Vagina (tissue), 2 donors: ENCODE data around the gene NIPBL.

Source experiments
- POLR2A ChIP-seq, 2 donors: fragments of 450-650 bp; IDR thresholded peaks; one replicate each; pipeline ENCODE4 v1.6.1; 2017; ENCODE audit warnings: antibody characterized with exemption in 2 of 2, mild to moderate bottlenecking in 2 of 2, moderate library complexity in 2 of 2
- POLR2AphosphoS5 ChIP-seq, 2 donors: sonication (generic); formaldehyde crosslinking; IDR thresholded peaks; one replicate each; pipeline ENCODE4 v1.9.0; 2017; ENCODE audit warnings: antibody characterized with exemption in 2 of 2, mild to moderate bottlenecking in 2 of 2, low read depth in 1 of 2; ENCODE audit not compliant: insufficient read depth in 1 of 2
- TF ChIP-seq, protein P1 (sequence below), 3 experiments: fragments of 450-650 bp in 2 of 3; fragments of 200-600 bp in 1 of 3; sonication (generic) in 1 of 3; IDR thresholded peaks; one replicate each; pipeline ENCODE4 v1.5.1; 2017 to 2019; ENCODE audit warnings: antibody characterized with exemption in 3 of 3, mild to moderate bottlenecking in 2 of 3, moderate library complexity in 2 of 3

GRCh38 chr5:37109338-37109737 is 232.8 kb downstream of the NIPBL start:
- TF ChIP-seq, protein P1, sequence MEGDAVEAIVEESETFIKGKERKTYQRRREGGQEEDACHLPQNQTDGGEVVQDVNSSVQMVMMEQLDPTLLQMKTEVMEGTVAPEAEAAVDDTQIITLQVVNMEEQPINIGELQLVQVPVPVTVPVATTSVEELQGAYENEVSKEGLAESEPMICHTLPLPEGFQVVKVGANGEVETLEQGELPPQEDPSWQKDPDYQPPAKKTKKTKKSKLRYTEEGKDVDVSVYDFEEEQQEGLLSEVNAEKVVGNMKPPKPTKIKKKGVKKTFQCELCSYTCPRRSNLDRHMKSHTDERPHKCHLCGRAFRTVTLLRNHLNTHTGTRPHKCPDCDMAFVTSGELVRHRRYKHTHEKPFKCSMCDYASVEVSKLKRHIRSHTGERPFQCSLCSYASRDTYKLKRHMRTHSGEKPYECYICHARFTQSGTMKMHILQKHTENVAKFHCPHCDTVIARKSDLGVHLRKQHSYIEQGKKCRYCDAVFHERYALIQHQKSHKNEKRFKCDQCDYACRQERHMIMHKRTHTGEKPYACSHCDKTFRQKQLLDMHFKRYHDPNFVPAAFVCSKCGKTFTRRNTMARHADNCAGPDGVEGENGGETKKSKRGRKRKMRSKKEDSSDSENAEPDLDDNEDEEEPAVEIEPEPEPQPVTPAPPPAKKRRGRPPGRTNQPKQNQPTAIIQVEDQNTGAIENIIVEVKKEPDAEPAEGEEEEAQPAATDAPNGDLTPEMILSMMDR (IDR thresholded peaks at IDR 0.05), result no peak
- no peak for TF ChIP-seq POLR2AphosphoS5 (IDR thresholded peaks at IDR 0.05; ENCODE audit: insufficient read depth in 1 of 2, low read depth in 1 of 2)
- no peak for TF ChIP-seq POLR2A (IDR thresholded peaks at IDR 0.05)
